Right forelimb (tissue), 1 donor: ENCODE data around the gene CD59.
"Not testable (repeated sequence)": the region's sequence is repeated elsewhere in the genome, so short reads cannot be mapped to it uniquely, and the experiment has no call there.

Experiments used
- DNase-seq: peaks from one replicate; pipeline ENCODE4 v3.0.0-alpha.2; 2018

The CD59 gene

GRCh38 chr11:33713151-33713855 lies 22.9 kb downstream of the CD59 start:
- DNase-seq: no peak

- DNase-seq: no peak
Measured at GRCh38 chr11:33712436-33712835, 23.8 kb downstream of the CD59 start.

GRCh38 chr11:33709466-33709865 lies 26.8 kb downstream of the CD59 start:
- peak; percentile 45 for DNase-seq

- no peak for DNase-seq
Measured at GRCh38 chr11:33708985-33709384, 27.2 kb downstream of the CD59 start.

- not testable (repeated sequence) for DNase-seq
Measured at GRCh38 chr11:33707831-33708230, 28.4 kb downstream of the CD59 start.

- no peak for DNase-seq
Measured at GRCh38 chr11:33706966-33707365, 29.3 kb downstream of the CD59 start.

- DNase-seq: peak; percentile 30
Measured at GRCh38 chr11:33706546-33706945, 29.7 kb downstream of the CD59 start.

GRCh38 chr11:33704240-33705002 lies 31.8 kb downstream of the CD59 start:
- peak; percentile 7 for DNase-seq

GRCh38 chr11:33703788-33704187 lies 32.4 kb downstream of the CD59 start:
- DNase-seq: peak; percentile 38

GRCh38 chr11:33703234-33703633 lies 33.0 kb downstream of the CD59 start:
- DNase-seq: peak; percentile 26

- DNase-seq: peak; percentile 47
Measured at GRCh38 chr11:33701302-33702230, 34.7 kb downstream of the CD59 start.

GRCh38 chr11:33700502-33701271 lies 35.5 kb downstream of the CD59 start, which contains the start of gene C11orf91:
C11orf91 (minus strand) TSS chr11:33700826; CDS start chr11:33700740, 86 bp downstream.
- DNase-seq: peak; percentile 99

- no peak for DNase-seq
Measured at GRCh38 chr11:33700063-33700501, 36.1 kb downstream of the CD59 start.

GRCh38 chr11:33699515-33700062 lies 36.6 kb downstream of the CD59 start:
- DNase-seq: no peak

GRCh38 chr11:33698921-33699320 lies 37.3 kb downstream of the CD59 start:
- DNase-seq: peak; percentile 6

GRCh38 chr11:33697997-33698396 lies 38.2 kb downstream of the CD59 start:
- DNase-seq: no peak

GRCh38 chr11:33696931-33697638 lies 39.1 kb downstream of the CD59 start:
- DNase-seq: no peak

GRCh38 chr11:33696411-33696810 lies 39.8 kb downstream of the CD59 start:
- no peak for DNase-seq

GRCh38 chr11:33695051-33695566 lies 41.1 kb downstream of the CD59 start:
- DNase-seq: no peak

GRCh38 chr11:33694346-33695050 lies 41.7 kb downstream of the CD59 start:
- DNase-seq: no peak
